NCI-H446 (cell line): Measurements from ENCODE around the gene IP6K1.

Source experiments
- DNase-seq, 2 experiments: peaks; one replicate each; lab custom pipeline; 2025; lab: John Stamatoyannopoulos, UW

The IP6K1 gene

GRCh38 chr3:49724586-49724985 is 61.8 kb downstream of the IP6K1 start:
- no peak for DNase-seq

GRCh38 chr3:49723628-49724551 is 62.5 kb downstream of the IP6K1 start, which contains the start of gene GMPPB:
TSS of gene GMPPB (minus strand) at chr3:49723951. CDS start at chr3:49723726, 225 bp downstream.
- peak; percentile 80 to 95 for DNase-seq

GRCh38 chr3:49723296-49723627 is 63.1 kb downstream of the IP6K1 start:
- no peak for DNase-seq

GRCh38 chr3:49722896-49723295 is 63.4 kb downstream of the IP6K1 start:
- DNase-seq = no peak

GRCh38 chr3:49721896-49722781 is 64.2 kb downstream of the IP6K1 start:
- DNase-seq = no peak

- DNase-seq = no peak
These were observed 64.8 kb downstream of the IP6K1 start for GRCh38 chr3:49721596-49721895.

- DNase-seq = no peak
These were observed 65.3 kb downstream of the IP6K1 start for GRCh38 chr3:49720855-49721595.

- DNase-seq = peak; percentile 68 to 85
These were observed 67.0 kb downstream of the IP6K1 start, which contains the start of gene AMIGO3 for GRCh38 chr3:49719214-49719884. TSS of gene AMIGO3 (minus strand) at chr3:49719684. CDS start at chr3:49719465, 219 bp downstream.

- DNase-seq = no peak
These were observed 67.5 kb downstream of the IP6K1 start for GRCh38 chr3:49718858-49719213.

- DNase-seq = no peak
These were observed 68.1 kb downstream of the IP6K1 start for GRCh38 chr3:49717959-49718857.

GRCh38 chr3:49717211-49717958 is 69.0 kb downstream of the IP6K1 start:
- no peak for DNase-seq

- DNase-seq = no peak
These were observed 69.6 kb downstream of the IP6K1 start for GRCh38 chr3:49716691-49717210.

- no peak for DNase-seq
These were observed 70.2 kb downstream of the IP6K1 start for GRCh38 chr3:49716169-49716568.

- no peak for DNase-seq
These were observed 70.7 kb downstream of the IP6K1 start for GRCh38 chr3:49715611-49716121.

- DNase-seq = no peak
These were observed 71.4 kb downstream of the IP6K1 start for GRCh38 chr3:49714728-49715550.

- no peak for DNase-seq
These were observed 72.8 kb downstream of the IP6K1 start for GRCh38 chr3:49713336-49714105.

GRCh38 chr3:49712631-49713317 is 73.6 kb downstream of the IP6K1 start:
- DNase-seq = no peak
